Measurements from ENCODE around the gene TMEM8B. TPM values are rescaled to one million over a fixed set of nuclear protein-coding genes. Genes with fewer than 3 reads are reported as not detected.
"Not testable (repeated sequence)": the region's sequence is repeated elsewhere in the genome, so short reads cannot be mapped to it uniquely, and the experiment has no call there.

The TMEM8B gene
- total RNA-seq, 1 experiment from 2014 or later = 0.55 TPM

DNA sequence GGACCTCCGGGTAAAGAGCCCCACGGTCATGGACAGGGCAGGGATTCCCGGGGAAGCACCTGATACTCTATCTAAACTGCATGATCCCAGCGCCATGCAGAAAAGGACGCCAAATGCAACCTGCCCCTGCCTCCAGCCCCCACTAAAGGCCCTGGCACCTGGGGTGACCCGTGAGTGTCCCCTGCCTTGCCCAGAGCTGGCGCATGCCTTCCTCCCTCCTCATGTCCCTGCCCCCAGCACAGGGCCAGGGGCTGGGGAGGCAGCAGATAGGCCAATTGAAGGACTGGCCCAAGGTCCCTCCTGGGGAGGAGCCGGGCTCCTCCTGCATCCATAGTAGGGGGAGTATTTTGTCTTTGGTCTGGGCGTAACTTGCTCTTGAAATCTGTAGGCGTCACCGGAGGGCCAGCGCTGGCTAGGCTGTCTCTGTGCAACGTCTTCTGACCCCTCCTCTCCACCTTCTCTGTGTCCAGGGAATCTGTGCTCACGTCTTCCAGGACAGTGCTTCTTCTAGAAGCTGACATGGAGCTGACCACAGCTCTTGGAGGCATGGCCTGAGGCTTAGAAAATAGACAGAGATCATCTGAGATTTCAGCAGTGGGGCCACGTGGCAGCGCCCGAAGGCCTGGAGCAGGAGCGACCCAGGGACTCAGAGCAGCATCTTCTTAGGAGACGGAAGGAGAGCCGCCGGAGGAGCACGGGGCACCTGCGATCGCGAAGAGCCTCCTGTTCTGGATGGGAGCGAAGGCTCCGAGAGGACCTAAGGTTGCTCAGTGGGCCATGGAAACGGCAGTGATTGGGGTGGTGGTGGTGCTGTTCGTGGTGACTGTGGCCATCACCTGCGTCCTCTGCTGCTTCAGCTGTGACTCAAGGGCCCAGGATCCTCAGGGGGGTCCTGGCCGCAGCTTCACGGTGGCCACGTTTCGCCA lies 80.9 kb downstream of the TMEM8B start:
- in situ Hi-C loops (cut with HindIII; ENCODE audit: low pct_unique_long_range_greater_than_20kb, low sequenced_read_pairs) = no loop called here

DNA sequence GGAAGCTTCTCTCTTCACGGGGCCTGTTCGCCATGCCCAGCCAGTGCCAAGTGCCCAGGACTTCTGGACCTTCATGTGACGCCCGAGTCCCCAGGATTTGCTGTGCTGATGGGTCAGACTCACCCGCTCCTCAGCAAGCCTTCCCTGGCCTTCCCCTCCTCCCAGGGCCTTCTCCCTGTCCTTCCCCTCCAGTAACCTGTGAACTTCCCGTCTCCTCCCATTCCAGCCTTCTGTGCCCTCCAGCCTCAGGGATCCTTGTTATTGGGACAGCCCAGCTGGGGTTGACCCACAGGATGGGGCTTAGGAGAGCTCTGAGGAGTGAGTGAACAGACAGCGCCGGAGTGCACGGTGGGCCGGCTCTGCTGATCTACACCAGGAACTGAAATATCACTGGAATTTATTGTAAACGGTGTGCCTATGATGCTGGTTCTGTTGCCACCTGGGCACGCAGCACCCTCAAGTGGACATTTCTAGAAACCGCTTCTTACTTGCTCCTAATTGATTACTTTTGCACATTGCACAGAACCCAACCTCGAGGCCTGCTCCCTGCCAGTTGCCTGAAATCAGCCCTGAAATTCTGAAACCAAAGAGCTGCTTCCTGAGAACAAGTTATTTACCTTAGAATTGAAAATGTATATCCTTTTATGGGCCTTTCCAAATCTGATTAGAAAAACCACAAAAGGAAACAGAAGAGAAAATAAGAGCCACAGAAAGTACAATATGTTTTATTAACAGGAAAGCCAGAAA lies 81.8 kb downstream of the TMEM8B start:
- peak; percentile 57 for DNase-seq (ENCODE audit: low read depth, low spot score)
- in situ Hi-C loops (cut with HindIII; ENCODE audit: low pct_unique_long_range_greater_than_20kb, low sequenced_read_pairs) = no loop called here

More for the DNA sequence above, 80.9 kb downstream of the TMEM8B start:
- no peak for DNase-seq (ENCODE audit: low read depth, low spot score)

DNA sequence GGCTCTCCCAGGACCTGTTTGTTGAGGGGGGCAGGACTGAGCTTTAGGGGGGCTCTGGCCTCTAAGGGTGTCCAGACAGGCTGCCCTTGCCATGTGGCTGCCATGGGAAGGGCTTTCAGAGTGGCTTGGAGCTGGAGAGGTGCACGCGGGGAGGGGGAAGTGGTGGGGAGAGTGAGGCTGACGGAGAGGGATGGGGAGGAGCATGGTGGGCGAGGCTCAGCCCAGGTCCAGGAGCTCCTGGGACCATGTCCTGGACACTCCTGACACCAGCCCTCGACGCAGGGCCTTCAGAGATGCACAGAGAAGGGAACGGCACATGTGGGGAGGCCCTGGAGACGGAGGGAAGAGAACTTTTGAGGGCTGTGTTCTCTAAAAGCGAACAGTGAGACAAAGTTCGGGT lies 82.7 kb downstream of the TMEM8B start:
- DNase-seq (ENCODE audit: low read depth, low spot score) = no peak
- in situ Hi-C loops (cut with HindIII; ENCODE audit: low pct_unique_long_range_greater_than_20kb, low sequenced_read_pairs) = no loop called here

DNA sequence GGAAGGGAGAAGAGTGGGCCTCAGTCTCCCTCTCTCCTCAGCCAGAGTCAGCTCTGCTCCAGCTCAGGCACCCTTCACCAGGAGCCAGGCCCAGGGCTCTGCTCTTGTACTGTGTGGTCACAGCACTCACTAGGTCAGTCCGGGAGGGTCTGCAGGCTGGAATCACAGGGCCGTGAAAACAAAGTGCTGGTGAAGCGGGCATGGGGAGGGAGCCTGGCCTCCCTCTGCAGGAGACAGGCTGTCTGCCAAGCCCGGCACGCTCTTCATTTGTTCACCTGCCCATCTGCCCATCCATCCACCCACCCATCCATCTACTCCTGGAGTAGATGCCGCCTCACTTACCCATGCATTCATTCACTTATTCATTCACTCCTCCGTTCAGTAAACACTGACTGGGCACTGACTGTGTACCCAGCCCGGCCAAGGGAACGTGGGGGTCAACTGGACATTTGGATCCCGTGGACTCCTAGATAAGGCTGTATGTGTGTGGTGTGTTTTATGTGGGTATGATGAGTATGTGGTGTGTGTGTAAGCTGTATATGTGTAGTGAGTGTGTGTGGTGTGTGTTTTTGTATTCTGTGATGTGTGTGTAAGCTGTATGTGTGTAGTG lies 83.9 kb downstream of the TMEM8B start:
- in situ Hi-C loops (cut with HindIII; ENCODE audit: low pct_unique_long_range_greater_than_20kb, low sequenced_read_pairs) = no loop called here
- no peak for DNase-seq (ENCODE audit: low read depth, low spot score)

DNA sequence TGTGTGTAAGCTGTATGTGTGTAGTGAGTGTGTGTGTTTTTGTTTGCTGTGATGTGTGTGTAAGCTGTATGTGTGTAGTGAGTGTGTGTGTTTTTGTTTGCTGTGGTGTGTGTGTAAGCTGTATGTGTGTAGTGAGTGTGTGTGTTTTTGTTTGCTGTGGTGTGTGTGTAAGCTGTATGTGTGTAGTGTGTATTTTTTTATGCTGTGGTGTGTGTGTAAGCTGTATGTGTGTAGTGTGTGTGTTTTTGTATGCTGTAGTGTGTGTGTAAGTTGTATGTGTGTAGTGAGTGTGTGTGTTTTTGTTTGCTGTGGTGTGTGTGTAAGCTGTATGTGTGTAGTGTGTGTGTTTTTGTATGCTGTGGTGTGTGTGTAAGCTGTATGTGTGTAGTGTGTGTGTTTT lies 84.4 kb downstream of the TMEM8B start:
- in situ Hi-C loops (cut with HindIII; ENCODE audit: low pct_unique_long_range_greater_than_20kb, low sequenced_read_pairs); DNase-seq (ENCODE audit: low read depth, low spot score): not testable (repeated sequence)

DNA sequence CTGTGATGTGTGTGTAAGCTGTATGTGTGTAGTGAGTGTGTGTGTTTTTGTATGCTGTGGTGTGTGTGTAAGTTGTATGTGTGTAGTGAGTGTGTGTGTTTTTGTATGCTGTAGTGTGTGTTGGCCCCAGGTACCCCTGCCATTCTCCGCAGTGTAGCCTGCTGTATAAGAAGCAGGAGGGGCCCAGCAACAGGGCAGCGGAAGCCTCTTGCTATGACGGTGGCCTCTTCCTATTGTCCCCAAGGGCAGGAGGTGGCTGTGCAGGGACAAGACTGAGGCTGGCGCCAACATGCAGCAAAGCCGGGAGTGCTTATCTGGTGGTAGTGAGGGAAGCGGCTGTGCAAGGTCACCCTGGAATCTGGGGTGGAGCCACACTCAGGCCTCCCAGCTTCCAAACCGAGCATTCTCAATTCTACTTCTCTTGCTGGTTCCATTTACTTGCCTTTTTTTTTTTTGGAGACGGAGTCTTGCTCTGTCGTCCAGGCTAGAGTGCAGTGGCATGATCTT lies 85.3 kb downstream of the TMEM8B start:
- peak; percentile 2 for DNase-seq (ENCODE audit: low read depth, low spot score)
- in situ Hi-C loops (cut with HindIII; ENCODE audit: low pct_unique_long_range_greater_than_20kb, low sequenced_read_pairs) = no loop called here

Small RNAs within 50 kb of the gene (small RNA-seq; reads per million reads assigned to genes)
- gene HINT2 = 0 to 0.05 reads per million in 2 experiments

Other genes starting within 250 kb of the TMEM8B start
- gene TESK1, start 224.0 kb upstream of the TMEM8B start, total RNA-seq (2014; rRNA removed; shearing (Covaris generic)) = 4.1 and 5.5 TPM in 2 replicates
- 0.43 and 0.63 TPM in 2 replicates for gene CD72, start 210.8 kb upstream of the TMEM8B start, total RNA-seq (2014; rRNA removed; shearing (Covaris generic))
- gene SIT1, start 178.3 kb upstream of the TMEM8B start, total RNA-seq (2014; rRNA removed; shearing (Covaris generic)) = not detected in 2 replicates
- gene RMRP, start 171.2 kb upstream of the TMEM8B start, total RNA-seq (2014; rRNA removed; shearing (Covaris generic)) = 21,584 and 34,307 TPM in 2 replicates
- gene CCDC107, start 170.9 kb upstream of the TMEM8B start, total RNA-seq (2014; rRNA removed; shearing (Covaris generic)) = 11.8 and 20.0 TPM in 2 replicates
- 4.8 and 5.9 TPM in 2 replicates for gene ARHGEF39, start 164.0 kb upstream of the TMEM8B start, total RNA-seq (2014; rRNA removed; shearing (Covaris generic))
- 0.29 TPM in 1 of 2 replicates, not detected in the other for gene CA9, start 155.3 kb upstream of the TMEM8B start, total RNA-seq (2014; rRNA removed; shearing (Covaris generic))
- 3.5 and 3.8 TPM in 2 replicates for gene TPM2, start 139.3 kb upstream of the TMEM8B start, total RNA-seq (2014; rRNA removed; shearing (Covaris generic))
- gene TLN1, start 97.0 kb upstream of the TMEM8B start, total RNA-seq (2014; rRNA removed; shearing (Covaris generic)) = 58.0 and 66.8 TPM in 2 replicates
- gene CREB3, start 96.6 kb upstream of the TMEM8B start, total RNA-seq (2014; rRNA removed; shearing (Covaris generic)) = 21.8 and 27.2 TPM in 2 replicates
- gene GBA2, start 80.0 kb upstream of the TMEM8B start, total RNA-seq (2014; rRNA removed; shearing (Covaris generic)) = 32.1 and 37.1 TPM in 2 replicates
- gene RGP1, start 79.9 kb upstream of the TMEM8B start, total RNA-seq (2014; rRNA removed; shearing (Covaris generic)) = 12.2 and 12.4 TPM in 2 replicates
- gene MSMP, start 75.0 kb upstream of the TMEM8B start, total RNA-seq (2014; rRNA removed; shearing (Covaris generic)) = not detected in 2 replicates
- 0.53 and 1.1 TPM in 2 replicates for gene NPR2, start 37.6 kb upstream of the TMEM8B start, total RNA-seq (2014; rRNA removed; shearing (Covaris generic))
- gene SPAG8, start 17.0 kb upstream of the TMEM8B start, total RNA-seq (2014; rRNA removed; shearing (Covaris generic)) = 0.05 TPM in 1 of 2 replicates, not detected in the other
- 19.7 and 26.2 TPM in 2 replicates for gene HINT2, start 14.2 kb upstream of the TMEM8B start, total RNA-seq (2014; rRNA removed; shearing (Covaris generic))
- gene FAM221B, start 496 bp upstream of the TMEM8B start, total RNA-seq (2014; rRNA removed; shearing (Covaris generic)) = not detected in 2 replicates
- gene OR13J1, start 41.2 kb downstream of the TMEM8B start, total RNA-seq (2014; rRNA removed; shearing (Covaris generic)) = not detected in 2 replicates
- gene HRCT1, start 77.0 kb downstream of the TMEM8B start, total RNA-seq (2014; rRNA removed; shearing (Covaris generic)) = not detected in 2 replicates
- gene SPAAR, start 80.3 kb downstream of the TMEM8B start, total RNA-seq (2014; rRNA removed; shearing (Covaris generic)) = not detected in 2 replicates
- not detected in 2 replicates for gene OR2S2, start 128.9 kb downstream of the TMEM8B start, total RNA-seq (2014; rRNA removed; shearing (Covaris generic))
- gene RECK, start 207.7 kb downstream of the TMEM8B start, total RNA-seq (2014; rRNA removed; shearing (Covaris generic)) = 7.9 and 10.0 TPM in 2 replicates

Data from SK-MEL-5 (cell line).